ENCODE results near the gene PCDHGC3.

DNA sequence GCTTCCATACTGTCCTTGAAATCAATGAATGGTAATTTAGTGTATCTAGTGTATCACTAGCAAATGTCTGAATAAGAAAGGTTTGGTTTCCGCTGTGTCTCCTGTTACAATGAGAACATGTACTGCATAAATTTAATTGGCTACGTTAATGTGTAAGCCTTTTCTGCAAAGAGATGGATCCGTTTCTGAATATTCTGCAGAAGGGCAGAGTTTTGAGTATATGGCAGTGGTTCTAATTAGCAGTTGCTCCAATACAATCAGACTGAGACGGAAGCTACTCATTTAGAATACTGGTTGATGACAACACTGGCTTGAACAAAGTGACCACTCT is 8.5 kb downstream of the PCDHGC3 start:
- TF ChIP-seq TAF1 (IDR thresholded peaks at IDR 0.05; ENCODE audit: borderline replicate concordance, low read depth, low read length) (no peak), RAD21 (IDR thresholded peaks at IDR 0.05; ENCODE audit: low read length) (no peak), RCOR1 (IDR thresholded peaks at IDR 0.05; ENCODE audit: low read length) (no peak), EZH2phosphoT487 (IDR thresholded peaks at IDR 0.05; ENCODE audit: borderline replicate concordance, low read depth) (no peak), FOXJ3 (CRISPR knock-in tag; IDR thresholded peaks at IDR 0.05) (no peak), JUND (IDR thresholded peaks at IDR 0.05) (no peak)
- TF ChIP-seq, protein P1, sequence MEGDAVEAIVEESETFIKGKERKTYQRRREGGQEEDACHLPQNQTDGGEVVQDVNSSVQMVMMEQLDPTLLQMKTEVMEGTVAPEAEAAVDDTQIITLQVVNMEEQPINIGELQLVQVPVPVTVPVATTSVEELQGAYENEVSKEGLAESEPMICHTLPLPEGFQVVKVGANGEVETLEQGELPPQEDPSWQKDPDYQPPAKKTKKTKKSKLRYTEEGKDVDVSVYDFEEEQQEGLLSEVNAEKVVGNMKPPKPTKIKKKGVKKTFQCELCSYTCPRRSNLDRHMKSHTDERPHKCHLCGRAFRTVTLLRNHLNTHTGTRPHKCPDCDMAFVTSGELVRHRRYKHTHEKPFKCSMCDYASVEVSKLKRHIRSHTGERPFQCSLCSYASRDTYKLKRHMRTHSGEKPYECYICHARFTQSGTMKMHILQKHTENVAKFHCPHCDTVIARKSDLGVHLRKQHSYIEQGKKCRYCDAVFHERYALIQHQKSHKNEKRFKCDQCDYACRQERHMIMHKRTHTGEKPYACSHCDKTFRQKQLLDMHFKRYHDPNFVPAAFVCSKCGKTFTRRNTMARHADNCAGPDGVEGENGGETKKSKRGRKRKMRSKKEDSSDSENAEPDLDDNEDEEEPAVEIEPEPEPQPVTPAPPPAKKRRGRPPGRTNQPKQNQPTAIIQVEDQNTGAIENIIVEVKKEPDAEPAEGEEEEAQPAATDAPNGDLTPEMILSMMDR (IDR thresholded peaks at IDR 0.05): no peak
- TF ChIP-seq, protein P2, sequence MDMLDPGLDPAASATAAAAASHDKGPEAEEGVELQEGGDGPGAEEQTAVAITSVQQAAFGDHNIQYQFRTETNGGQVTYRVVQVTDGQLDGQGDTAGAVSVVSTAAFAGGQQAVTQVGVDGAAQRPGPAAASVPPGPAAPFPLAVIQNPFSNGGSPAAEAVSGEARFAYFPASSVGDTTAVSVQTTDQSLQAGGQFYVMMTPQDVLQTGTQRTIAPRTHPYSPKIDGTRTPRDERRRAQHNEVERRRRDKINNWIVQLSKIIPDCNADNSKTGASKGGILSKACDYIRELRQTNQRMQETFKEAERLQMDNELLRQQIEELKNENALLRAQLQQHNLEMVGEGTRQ (IDR thresholded peaks at IDR 0.05; ENCODE audit: borderline replicate concordance, low read depth, low read length): no peak
